ENCODE measurements around the gene FAP. TPM values are rescaled to one million over a fixed set of nuclear protein-coding genes. Genes with fewer than 3 reads are reported as not detected.

Gene FAP
- total and polyA plus RNA-seq, 2 donors (not counting 1 experiment from before 2014, with no cell fraction given), result not detected

DNA sequence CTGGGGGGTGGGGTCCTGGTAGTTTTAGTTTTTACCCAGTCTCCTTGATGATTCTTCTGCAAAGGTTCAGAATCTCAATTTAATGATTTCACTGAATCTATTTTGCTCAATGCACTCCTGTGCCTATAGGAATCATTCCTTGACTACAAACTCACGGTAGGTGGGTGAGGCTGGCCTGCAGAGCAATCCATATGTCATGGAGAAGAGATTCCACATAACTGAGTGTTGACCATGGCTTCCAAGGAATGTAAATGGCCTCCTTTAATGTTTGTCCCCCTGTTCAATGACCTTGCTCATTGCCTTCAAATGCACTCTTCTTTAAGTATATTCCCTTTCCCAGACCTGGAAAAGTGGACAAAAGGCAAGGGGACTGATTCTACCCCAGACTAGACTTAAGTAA lies 12.5 kb downstream of the FAP start:
- Mint-ChIP-seq H3K27ac (no peak overlapping the region), H3K4me3 (no peak overlapping the region), H3K4me1 (no peaks in the 10 kb centered on the region), H3K9me3 (ENCODE audit: insufficient read depth) (no peaks in the 10 kb centered on the region), H3K27me3 (peaks cover 9% of the 10 kb centered on the region)
- peaks cover 0 to 3% (median 0%) of the 10 kb centered on the region in 4 experiments for H3K27me3 ChIP-seq (replicated peaks in 1 of 4; ENCODE audit: control extremely low read depth in 1 of 4, control insufficient read depth in 3 of 4, insufficient read depth in 4 of 4, low read length in 3 of 4)
- no peak overlapping the region for H3K4me2 ChIP-seq (replicated peaks; ENCODE audit: low read depth, low read length, poor library complexity, severe bottlenecking)
- no peak overlapping the region for H3K4me3 ChIP-seq (ENCODE audit: control extremely low read depth in 1 of 5, extremely low read depth in 1 of 5, insufficient read depth in 1 of 5, low read depth in 2 of 5, low read length in 4 of 5)
- CTCF ChIA-PET, result interaction anchor here (1.9 to 2.1 kb wide), 3 partner anchors 10 to 104 kb away, joined by 6 to 21 read pairs (median 12); no protein-coding TSS in a partner anchor
- no CpG with 5 or more reads among the region's 1 CpG for WGBS (ENCODE audit: insufficient coverage)
- DNase-seq (no peak), ATAC-seq (ENCODE audit: low read depth) (no peak)
- TF ChIP-seq EZH2 (IDR thresholded peaks at IDR 0.05; ENCODE audit: borderline replicate concordance, insufficient read depth, low read depth, low read length, poor library complexity, severe bottlenecking), result no peak
- TF ChIP-seq, protein P1, sequence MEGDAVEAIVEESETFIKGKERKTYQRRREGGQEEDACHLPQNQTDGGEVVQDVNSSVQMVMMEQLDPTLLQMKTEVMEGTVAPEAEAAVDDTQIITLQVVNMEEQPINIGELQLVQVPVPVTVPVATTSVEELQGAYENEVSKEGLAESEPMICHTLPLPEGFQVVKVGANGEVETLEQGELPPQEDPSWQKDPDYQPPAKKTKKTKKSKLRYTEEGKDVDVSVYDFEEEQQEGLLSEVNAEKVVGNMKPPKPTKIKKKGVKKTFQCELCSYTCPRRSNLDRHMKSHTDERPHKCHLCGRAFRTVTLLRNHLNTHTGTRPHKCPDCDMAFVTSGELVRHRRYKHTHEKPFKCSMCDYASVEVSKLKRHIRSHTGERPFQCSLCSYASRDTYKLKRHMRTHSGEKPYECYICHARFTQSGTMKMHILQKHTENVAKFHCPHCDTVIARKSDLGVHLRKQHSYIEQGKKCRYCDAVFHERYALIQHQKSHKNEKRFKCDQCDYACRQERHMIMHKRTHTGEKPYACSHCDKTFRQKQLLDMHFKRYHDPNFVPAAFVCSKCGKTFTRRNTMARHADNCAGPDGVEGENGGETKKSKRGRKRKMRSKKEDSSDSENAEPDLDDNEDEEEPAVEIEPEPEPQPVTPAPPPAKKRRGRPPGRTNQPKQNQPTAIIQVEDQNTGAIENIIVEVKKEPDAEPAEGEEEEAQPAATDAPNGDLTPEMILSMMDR (IDR thresholded peaks at IDR 0.05), result no peak
- H3K79me2 ChIP-seq (ENCODE audit: control insufficient read depth, insufficient read depth, low read length), result no peaks in the 10 kb centered on the region
- no peaks in the 10 kb centered on the region for H3K9me3 ChIP-seq (ENCODE audit: control extremely low read depth in 1 of 3, control insufficient read depth in 2 of 3, insufficient read depth in 1 of 3, low read length in 2 of 3)
- no peak overlapping the region for H3K9ac ChIP-seq (ENCODE audit: low read length)
- POLR2A ChIA-PET, result no interaction called here
- no peaks in the 10 kb centered on the region for H4K20me1 ChIP-seq (ENCODE audit: control insufficient read depth, insufficient read depth, low read length, poor library complexity, severe bottlenecking)
- H3K4me1 ChIP-seq (ENCODE audit: control insufficient read depth in 2 of 2, insufficient read depth in 2 of 2, low read length in 2 of 2), result no peaks in the 10 kb centered on the region
- no peaks in the 10 kb centered on the region for H3K36me3 ChIP-seq (replicated peaks in 1 of 2; ENCODE audit: control extremely low read depth in 1 of 2, control insufficient read depth in 1 of 2, extremely low read depth in 1 of 2, insufficient read depth in 2 of 2, low read length in 1 of 2)
- no peak overlapping the region for H3K27ac ChIP-seq (ENCODE audit: low read length in 2 of 2)
- no peak overlapping the region for H2AFZ ChIP-seq (ENCODE audit: insufficient read depth, low read depth, low read length, poor library complexity, severe bottlenecking)
- intact Hi-C loops (cut with micrococcal nuclease), result no loop called here

DNA sequence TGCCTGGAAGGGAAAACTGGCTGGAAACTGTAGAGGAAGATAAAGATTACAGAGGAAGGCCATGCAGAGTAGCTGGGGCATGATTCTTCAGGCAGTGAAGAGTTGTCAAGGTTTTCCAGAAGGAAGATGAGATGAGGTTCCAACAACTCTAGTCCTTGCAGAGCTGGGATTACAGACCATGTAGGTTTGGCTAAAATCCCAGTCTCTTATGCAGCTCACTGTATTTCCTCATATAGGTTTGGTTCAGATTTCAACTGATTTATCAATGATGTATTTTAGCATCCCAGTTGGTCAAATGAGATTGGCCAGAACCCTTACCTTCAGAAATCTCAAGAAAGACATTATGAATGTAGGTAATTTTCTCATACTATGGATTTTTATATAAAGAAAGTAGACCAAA lies 16.4 kb downstream of the FAP start:
- intact Hi-C loops (cut with micrococcal nuclease), result no loop called here
- Histone ChIP-seq H3K9ac (ENCODE audit: low read length) (no peak overlapping the region), H3K27me3 (replicated peaks in 1 of 4; ENCODE audit: control extremely low read depth in 1 of 4, control insufficient read depth in 3 of 4, insufficient read depth in 4 of 4, low read length in 3 of 4) (peaks cover 0 to 3% (median 0%) of the 10 kb centered on the region in 4 experiments), H3K4me1 (ENCODE audit: control insufficient read depth in 2 of 2, insufficient read depth in 2 of 2, low read length in 2 of 2) (no peaks in the 10 kb centered on the region), H4K20me1 (ENCODE audit: control insufficient read depth, insufficient read depth, low read length, poor library complexity, severe bottlenecking) (no peaks in the 10 kb centered on the region), H3K27ac (ENCODE audit: low read length in 2 of 2) (no peak overlapping the region), H3K36me3 (replicated peaks in 1 of 2; ENCODE audit: control extremely low read depth in 1 of 2, control insufficient read depth in 1 of 2, extremely low read depth in 1 of 2, insufficient read depth in 2 of 2, low read length in 1 of 2) (no peaks in the 10 kb centered on the region), H3K79me2 (ENCODE audit: control insufficient read depth, insufficient read depth, low read length) (no peaks in the 10 kb centered on the region), H3K9me3 (ENCODE audit: control extremely low read depth in 1 of 3, control insufficient read depth in 2 of 3, insufficient read depth in 1 of 3, low read length in 2 of 3) (no peaks in the 10 kb centered on the region), H3K4me3 (ENCODE audit: control extremely low read depth in 1 of 5, extremely low read depth in 1 of 5, insufficient read depth in 1 of 5, low read depth in 2 of 5, low read length in 4 of 5) (no peak overlapping the region), H3K4me2 (replicated peaks; ENCODE audit: low read depth, low read length, poor library complexity, severe bottlenecking) (no peak overlapping the region), H2AFZ (ENCODE audit: insufficient read depth, low read depth, low read length, poor library complexity, severe bottlenecking) (no peak overlapping the region)
- TF ChIP-seq, protein P1 (IDR thresholded peaks at IDR 0.05), result no peak
- no peak for TF ChIP-seq EZH2 (IDR thresholded peaks at IDR 0.05; ENCODE audit: borderline replicate concordance, insufficient read depth, low read depth, low read length, poor library complexity, severe bottlenecking)
- POLR2A ChIA-PET, result no interaction called here
- Mint-ChIP-seq H3K4me1 (no peaks in the 10 kb centered on the region), H3K27ac (no peak overlapping the region), H3K27me3 (peaks cover 2% of the 10 kb centered on the region), H3K9me3 (ENCODE audit: insufficient read depth) (no peaks in the 10 kb centered on the region), H3K4me3 (no peak overlapping the region)
- DNase-seq (no peak), ATAC-seq (ENCODE audit: low read depth) (no peak)
- CTCF ChIA-PET, result no interaction called here
